Activated CD8-positive, alpha-beta T cell treated with anti-CD3 and anti-CD28 coated beads, Interleukin-2, amount 10 ng/mL, durations not matched to agents 7 days and 5 days (primary cell): ENCODE results near the gene EFNA5. TPM values are rescaled to one million over a fixed set of nuclear protein-coding genes. Genes with fewer than 3 reads are reported as not detected.

Source experiments
- ATAC-seq: fragments of 150-1000 bp; cut with Tn5 transposase; one replicate; pipeline ENCODE4 v1.10.0; 2021; ENCODE audit warnings: moderate library complexity
- CTCF ChIA-PET: fragments of 350-600 bp; sonication (Branson Sonifier 250); formaldehyde crosslinking; loops from one replicate; lab custom pipeline; 2021; ENCODE audit warnings: antibody characterized with exemption; lab: Charles Lee
- POLR2A ChIA-PET: fragments of 350-600 bp; sonication (Branson Sonifier 250); formaldehyde crosslinking; loops from one replicate; lab custom pipeline; 2021; ENCODE audit warnings: antibody characterized with exemption; lab: Charles Lee
- DNase-seq: peaks from one replicate; pipeline ENCODE4 v3.0.0-alpha.2; 2020
- H3K27ac Mint-ChIP-seq: one replicate; pipeline ENCODE4 v1.8.0; 2021; ENCODE audit warnings: mild to moderate bottlenecking, mixed read lengths
- H3K27me3 Mint-ChIP-seq: one replicate; pipeline ENCODE4 v1.8.0; 2021; ENCODE audit warnings: low read depth, mixed read lengths
- H3K36me3 Mint-ChIP-seq: one replicate; pipeline ENCODE4 v1.8.0; 2021; ENCODE audit warnings: low read depth, mixed read lengths
- H3K4me1 Mint-ChIP-seq: one replicate; pipeline ENCODE4 v1.8.0; 2021; ENCODE audit warnings: low read depth, mixed read lengths
- H3K4me3 Mint-ChIP-seq: one replicate; pipeline ENCODE4 v1.8.0; 2021; ENCODE audit warnings: mild to moderate bottlenecking, mixed read lengths
- H3K9me3 Mint-ChIP-seq: one replicate; pipeline ENCODE4 v1.8.0; 2022; ENCODE audit warnings: mixed read lengths; ENCODE audit not compliant: insufficient read depth
- total RNA-seq, 2 experiments: library from RNA; stranded (reverse); gene quantifications; one replicate each; pipeline ENCODE4 v1.2.3, GENCODE V29; 2021

Gene EFNA5
- total RNA-seq, 2 experiments from 2014 or later, result not detected

DNA sequence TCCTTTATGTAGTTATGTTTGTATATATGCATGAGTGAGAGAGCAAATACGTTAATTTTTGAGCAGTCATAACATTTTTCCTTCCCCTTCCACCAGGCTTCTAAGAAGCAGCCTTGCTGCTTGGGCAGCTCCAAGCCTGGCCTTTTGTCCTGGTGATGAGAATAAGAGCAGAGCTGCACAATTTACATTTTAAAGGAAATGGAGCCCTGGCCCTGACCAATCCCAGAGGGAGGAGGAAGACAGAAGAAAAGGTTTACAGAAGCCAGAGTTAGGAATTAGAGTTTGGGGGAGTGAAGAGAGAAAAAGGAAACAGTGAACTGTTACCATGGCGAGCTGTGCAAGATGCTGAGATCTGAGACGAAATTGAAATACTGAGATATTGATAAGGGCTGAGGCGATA lies 25.3 kb upstream of the EFNA5 start:
- ATAC-seq (no peak), DNase-seq (no peak)
- Mint-ChIP-seq H3K9me3 (no peaks in the 10 kb centered on the region), H3K27ac (no peak overlapping the region), H3K4me1 (no peaks in the 10 kb centered on the region), H3K4me3 (no peak overlapping the region), H3K27me3 (no peaks in the 10 kb centered on the region), H3K36me3 (no peaks in the 10 kb centered on the region)
- ChIA-PET CTCF (no interaction called here), POLR2A (no interaction called here)

DNA sequence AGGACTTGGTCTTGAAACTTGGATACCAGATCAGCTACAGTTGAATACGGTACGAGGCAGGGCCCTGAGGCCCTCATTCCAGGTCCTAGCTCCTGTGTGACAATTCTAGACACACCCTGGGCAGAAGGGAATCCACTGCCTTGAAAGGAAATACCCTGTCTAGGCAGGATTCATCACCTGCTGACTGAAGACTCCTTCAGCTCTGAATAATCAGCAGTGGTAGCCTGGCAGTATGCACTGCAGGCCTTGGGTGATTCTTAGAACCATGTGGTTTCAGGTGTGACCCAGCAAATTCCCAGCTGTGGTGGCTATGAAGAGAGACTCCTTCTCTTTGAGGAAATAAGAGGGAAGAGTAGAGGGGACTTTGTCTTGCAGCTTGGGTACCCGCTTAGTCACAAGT lies 17.2 kb upstream of the EFNA5 start:
- Mint-ChIP-seq H3K36me3 (no peaks in the 10 kb centered on the region), H3K4me1 (no peaks in the 10 kb centered on the region), H3K27me3 (peaks cover 4% of the 10 kb centered on the region), H3K27ac (no peak overlapping the region), H3K9me3 (no peaks in the 10 kb centered on the region), H3K4me3 (no peak overlapping the region)
- POLR2A ChIA-PET, result no interaction called here
- ATAC-seq (no peak), DNase-seq (no peak)
- CTCF ChIA-PET, result no interaction called here

DNA sequence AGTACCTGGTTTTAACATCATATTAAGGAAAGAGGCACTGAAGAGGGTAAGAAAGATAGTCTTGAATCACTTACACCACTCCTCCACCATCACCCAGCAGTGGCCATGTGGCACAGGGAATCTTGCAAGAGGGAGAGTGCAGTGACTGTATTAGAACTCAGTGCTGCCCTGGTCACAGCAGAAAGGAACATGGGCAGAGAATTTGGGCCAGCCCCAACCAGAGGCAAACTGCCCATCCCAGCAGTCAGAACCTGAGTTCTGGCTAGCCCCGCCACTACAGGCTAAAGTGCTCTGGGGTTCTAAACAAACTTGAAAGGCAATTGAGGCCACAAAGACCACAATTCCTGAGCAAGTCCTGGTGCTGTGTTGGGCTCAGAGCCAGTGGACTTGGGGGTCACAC lies 16.7 kb upstream of the EFNA5 start:
- CTCF ChIA-PET, result no interaction called here
- Mint-ChIP-seq H3K36me3 (no peaks in the 10 kb centered on the region), H3K9me3 (no peaks in the 10 kb centered on the region), H3K27me3 (peaks cover 6% of the 10 kb centered on the region), H3K27ac (no peak overlapping the region), H3K4me3 (no peak overlapping the region), H3K4me1 (no peaks in the 10 kb centered on the region)
- POLR2A ChIA-PET, result no interaction called here
- DNase-seq (no peak), ATAC-seq (no peak)

GRCh38 chr5:107682533-107682932 lies 11.8 kb upstream of the EFNA5 start:
- H3K4me1 Mint-ChIP-seq, result no peaks in the 10 kb centered on the region
- no peak for ATAC-seq
- no peaks in the 10 kb centered on the region for H3K9me3 Mint-ChIP-seq
- no peak overlapping the region for H3K4me3 Mint-ChIP-seq
- H3K27ac Mint-ChIP-seq, result no peak overlapping the region
- ChIA-PET POLR2A (no interaction called here), CTCF (interaction anchor here (2.1 kb wide), 1 partner anchor 9 kb away, joined by 6 read pairs; no protein-coding TSS in a partner anchor)
- H3K27me3 Mint-ChIP-seq, result peaks cover 12% of the 10 kb centered on the region
- H3K36me3 Mint-ChIP-seq, result no peaks in the 10 kb centered on the region
- DNase-seq, result no peak

DNA sequence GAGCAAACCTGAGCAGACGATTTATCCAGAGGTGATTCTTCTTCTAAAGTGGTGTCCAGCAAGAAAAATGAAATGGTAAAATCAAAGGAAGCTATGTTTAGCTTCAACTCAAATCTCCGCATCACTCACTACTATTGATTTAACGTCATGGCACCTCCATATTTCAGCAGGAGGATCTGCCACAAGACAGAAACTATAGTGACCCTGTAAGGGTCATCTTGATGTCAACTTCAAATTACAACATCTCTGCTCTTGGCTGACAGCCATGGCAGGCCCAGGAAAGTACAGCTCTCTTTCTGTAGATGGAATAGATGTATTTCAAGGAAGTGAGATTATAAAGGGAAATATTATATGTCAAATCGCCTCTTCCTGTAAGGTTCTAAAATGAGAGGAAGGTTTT lies 10.1 kb upstream of the EFNA5 start:
- ChIA-PET POLR2A (no interaction called here), CTCF (no interaction called here)
- Mint-ChIP-seq H3K4me1 (no peaks in the 10 kb centered on the region), H3K27ac (no peak overlapping the region), H3K9me3 (no peaks in the 10 kb centered on the region), H3K4me3 (no peak overlapping the region), H3K27me3 (peaks cover 17% of the 10 kb centered on the region), H3K36me3 (no peaks in the 10 kb centered on the region)
- no peak for ATAC-seq
- no peak for DNase-seq

GRCh38 chr5:107680099-107680498 lies 9.4 kb upstream of the EFNA5 start:
- DNase-seq (no peak), ATAC-seq (no peak)
- Mint-ChIP-seq H3K4me1 (no peaks in the 10 kb centered on the region), H3K4me3 (no peak overlapping the region), H3K9me3 (no peaks in the 10 kb centered on the region), H3K36me3 (no peaks in the 10 kb centered on the region), H3K27ac (no peak overlapping the region), H3K27me3 (peaks cover 22% of the 10 kb centered on the region)
- ChIA-PET CTCF (no interaction called here), POLR2A (no interaction called here)

DNA sequence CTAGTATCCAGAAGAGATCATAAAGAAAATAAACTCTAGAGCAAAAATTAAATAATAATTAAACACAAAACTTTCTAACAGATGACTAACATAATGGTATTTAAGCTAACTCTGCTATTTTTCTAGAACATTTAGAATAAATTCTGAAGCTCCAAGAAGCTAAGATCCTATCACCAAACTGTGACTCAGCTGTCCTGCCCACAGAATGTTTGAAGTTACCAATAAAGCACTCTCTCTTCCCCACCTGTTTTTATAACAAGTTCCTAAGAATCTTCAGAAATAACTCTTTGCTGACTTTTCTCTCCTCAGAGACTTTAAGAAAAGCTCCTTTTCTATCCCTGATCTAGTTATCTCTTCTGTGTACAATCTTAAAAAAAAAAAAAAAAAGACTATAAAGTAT lies 6.0 kb upstream of the EFNA5 start:
- ATAC-seq (no peak), DNase-seq (no peak)
- H3K27ac Mint-ChIP-seq, result no peak overlapping the region
- H3K36me3 Mint-ChIP-seq, result peaks cover 2% of the 10 kb centered on the region
- ChIA-PET POLR2A (no interaction called here), CTCF (no interaction called here)
- peaks cover 40% of the 10 kb centered on the region for H3K27me3 Mint-ChIP-seq
- no peaks in the 10 kb centered on the region for H3K9me3 Mint-ChIP-seq
- H3K4me1 Mint-ChIP-seq, result peaks cover 19% of the 10 kb centered on the region
- H3K4me3 Mint-ChIP-seq, result no peak overlapping the region

- Mint-ChIP-seq H3K4me3 (no peak overlapping the region), H3K27ac (no peak overlapping the region), H3K4me1 (peaks cover 31% of the 10 kb centered on the region), H3K36me3 (peaks cover 2% of the 10 kb centered on the region), H3K27me3 (peaks cover 52% of the 10 kb centered on the region), H3K9me3 (no peaks in the 10 kb centered on the region)
- CTCF ChIA-PET, result no interaction called here
- DNase-seq, result no peak
- POLR2A ChIA-PET, result no interaction called here
- no peak for ATAC-seq
Measured at GRCh38 chr5:107675201-107675600, 4.5 kb upstream of the EFNA5 start.

DNA sequence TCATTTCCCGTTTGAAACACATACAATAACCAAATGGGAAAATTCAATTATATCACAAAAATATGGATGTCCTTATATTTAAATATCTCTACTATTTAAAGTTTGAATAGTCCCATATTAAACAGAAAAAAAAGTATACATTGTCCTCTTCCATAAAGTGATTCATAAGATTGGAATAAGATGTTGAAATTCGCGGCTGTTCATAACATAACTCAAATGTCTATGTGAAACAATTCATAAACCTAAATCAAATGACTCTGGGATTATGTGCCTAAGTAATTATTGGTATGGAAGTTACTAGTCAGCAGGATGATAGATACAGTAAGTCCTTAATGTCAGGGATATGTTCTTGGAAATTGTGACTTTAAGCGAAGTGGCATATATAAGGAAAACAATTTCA lies 3.9 kb upstream of the EFNA5 start:
- ATAC-seq (no peak), DNase-seq (no peak)
- Mint-ChIP-seq H3K27me3 (peaks cover 48% of the 10 kb centered on the region), H3K36me3 (peaks cover 2% of the 10 kb centered on the region), H3K4me3 (no peak overlapping the region), H3K4me1 (peaks cover 32% of the 10 kb centered on the region), H3K9me3 (no peaks in the 10 kb centered on the region), H3K27ac (no peak overlapping the region)
- ChIA-PET POLR2A (no interaction called here), CTCF (interaction anchor here (0.6 to 1.6 kb wide), 5 partner anchors 8 to 419 kb away, joined by 3 to 6 read pairs (median 3); no protein-coding TSS in a partner anchor)

DNA sequence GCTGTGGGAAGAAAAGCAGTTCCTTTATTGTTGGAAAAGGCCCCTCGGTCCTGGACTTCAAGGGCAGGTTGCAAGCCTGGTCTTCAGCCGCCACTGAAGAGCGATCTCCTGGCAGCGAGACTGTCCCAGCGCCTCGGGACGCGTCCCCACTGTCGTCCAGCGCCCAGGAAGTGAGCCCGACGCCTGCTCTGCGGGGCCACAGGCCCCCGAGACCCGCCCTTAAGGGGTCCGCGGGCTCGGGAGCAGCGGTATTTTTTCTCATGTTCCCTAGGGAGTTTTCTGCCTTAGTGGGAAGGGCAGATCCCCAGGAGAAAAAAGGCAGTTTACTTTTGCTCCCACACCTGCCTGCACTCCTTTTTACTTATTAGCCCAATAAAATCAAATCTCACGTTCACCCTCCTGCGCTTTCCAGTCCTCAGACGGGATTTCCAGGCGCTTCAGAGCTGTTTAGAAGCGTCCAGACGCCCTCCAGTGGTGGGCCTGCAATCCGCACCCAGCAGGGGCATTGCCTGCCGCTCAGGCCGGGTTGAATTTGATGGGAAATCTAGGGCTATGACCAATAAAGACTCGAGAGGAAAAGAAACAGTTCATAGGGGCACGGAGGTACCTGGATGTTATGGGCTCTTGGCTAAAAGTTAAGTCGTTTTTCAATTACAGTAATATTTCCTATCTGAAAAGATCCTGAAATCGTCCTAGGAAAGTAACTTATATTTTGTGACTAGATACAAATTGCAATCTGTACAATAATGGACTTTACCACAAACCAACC lies 2.8 kb upstream of the EFNA5 start:
- peaks cover 58% of the 10 kb centered on the region for H3K27me3 Mint-ChIP-seq
- peaks cover 35% of the 10 kb centered on the region for H3K4me1 Mint-ChIP-seq
- no peak overlapping the region for H3K27ac Mint-ChIP-seq
- ATAC-seq (peak; percentile 73), DNase-seq (peak; percentile 80)
- ChIA-PET CTCF (interaction anchor here (0.8 to 1.6 kb wide), 6 partner anchors 9 to 672 kb away, joined by 3 to 6 read pairs (median 4); no protein-coding TSS in a partner anchor), POLR2A (no interaction called here)
- no peaks in the 10 kb centered on the region for H3K9me3 Mint-ChIP-seq
- H3K4me3 Mint-ChIP-seq, result peak overlapping the region; percentile 65
- H3K36me3 Mint-ChIP-seq, result peaks cover 2% of the 10 kb centered on the region

DNA sequence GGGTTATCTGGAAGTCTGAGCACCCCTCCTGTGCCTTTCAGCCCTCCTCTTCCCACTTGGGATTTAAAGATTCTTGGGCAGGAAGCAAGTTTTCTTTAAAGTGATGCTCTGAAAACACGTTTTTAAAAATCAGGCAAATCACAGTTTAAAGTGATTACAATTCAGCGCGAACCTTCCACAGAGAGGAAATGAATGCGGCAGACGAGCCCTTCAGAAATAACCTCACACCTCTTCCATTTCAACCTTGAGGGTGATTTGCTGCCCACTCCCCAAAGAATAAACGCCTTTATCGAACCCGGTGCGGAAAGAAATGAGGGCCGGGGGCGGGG lies 2.3 kb upstream of the EFNA5 start:
- no peak for DNase-seq

GRCh38 chr5:107672211-107673038 lies 1.7 kb upstream of the EFNA5 start:
- Mint-ChIP-seq H3K27me3 (peaks cover 65% of the 10 kb centered on the region), H3K36me3 (peaks cover 2% of the 10 kb centered on the region), H3K27ac (no peak overlapping the region), H3K4me3 (peak overlapping the region; percentile 65), H3K4me1 (peaks cover 35% of the 10 kb centered on the region), H3K9me3 (no peaks in the 10 kb centered on the region)
- ChIA-PET CTCF (no interaction called here), POLR2A (no interaction called here)
- ATAC-seq (peak; percentile 27), DNase-seq (peak; percentile 25)

More for the DNA sequence above, 2.3 kb upstream of the EFNA5 start:
- ChIA-PET POLR2A (no interaction called here), CTCF (interaction anchor here (1.0 to 1.6 kb wide), 3 partner anchors 10 to 672 kb away, joined by 3 to 6 read pairs (median 4); no protein-coding TSS in a partner anchor)
- peaks cover 2% of the 10 kb centered on the region for H3K36me3 Mint-ChIP-seq
- peak overlapping the region; percentile 65 for H3K4me3 Mint-ChIP-seq
- no peaks in the 10 kb centered on the region for H3K9me3 Mint-ChIP-seq
- H3K27me3 Mint-ChIP-seq, result peaks cover 64% of the 10 kb centered on the region
- ATAC-seq, result no peak
- peaks cover 35% of the 10 kb centered on the region for H3K4me1 Mint-ChIP-seq
- H3K27ac Mint-ChIP-seq, result no peak overlapping the region
